Activated B cell treated with CpG ODN at 0.5 μM for 24 hours (primary cell): ENCODE results near the gene VLDLR. TPM values are rescaled to one million over a fixed set of nuclear protein-coding genes. Genes with fewer than 3 reads are reported as not detected.
A peak's percentile ranks its signal among the peaks of the same experiment; 100 is the strongest.

Experiments
- ATAC-seq: fragments of 200-7000 bp; cut with Tn5 transposase; one replicate; pipeline ENCODE4 v1.10.0; 2021; ENCODE audit warnings: low read depth, mild to moderate bottlenecking, moderate library complexity
- CTCF ChIA-PET: fragments of 350-600 bp; sonication (Branson Sonifier 250); formaldehyde crosslinking; loops from one replicate; lab custom pipeline; 2021; ENCODE audit warnings: antibody characterized with exemption; lab: Charles Lee
- POLR2A ChIA-PET: fragments of 350-600 bp; sonication (Branson Sonifier 250); formaldehyde crosslinking; loops from one replicate; lab custom pipeline; 2021; ENCODE audit warnings: antibody characterized with exemption; lab: Charles Lee
- DNase-seq: peaks from one replicate; pipeline ENCODE4 v3.0.0; 2022
- H3K27ac Mint-ChIP-seq: one replicate; pipeline ENCODE4 v1.8.0; 2020; ENCODE audit warnings: mixed read lengths
- H3K27me3 Mint-ChIP-seq: one replicate; pipeline ENCODE4 v1.8.0; 2021; ENCODE audit warnings: mixed read lengths
- H3K36me3 Mint-ChIP-seq: one replicate; pipeline ENCODE4 v1.8.0; 2021; ENCODE audit warnings: low read depth, mixed read lengths
- H3K4me1 Mint-ChIP-seq: one replicate; pipeline ENCODE4 v1.8.0; 2021; ENCODE audit warnings: mixed read lengths
- H3K4me3 Mint-ChIP-seq: one replicate; pipeline ENCODE4 v1.8.0; 2020; ENCODE audit warnings: mild to moderate bottlenecking, mixed read lengths
- H3K9me3 Mint-ChIP-seq: one replicate; pipeline ENCODE4 v1.8.0; 2020; ENCODE audit warnings: mixed read lengths
- CTCF ChIP-seq: fragments of 200-600 bp; IDR thresholded peaks from one replicate; pipeline ENCODE4 v1.8.0; 2022; ENCODE audit warnings: antibody characterized with exemption, mild to moderate bottlenecking
- intact Hi-C: fragments of 100-400 bp; cut with micrococcal nuclease; formaldehyde crosslinking; loops from one replicate; pipeline ENCODE4 v1.15.1; 2024
- total RNA-seq: library from RNA; stranded (reverse); gene quantifications from 2 replicates; pipeline ENCODE4 v1.2.3, GENCODE V29; 2022

VLDLR gene
- total RNA-seq, 1 donor from 2014 or later: 1.3 TPM

DNA sequence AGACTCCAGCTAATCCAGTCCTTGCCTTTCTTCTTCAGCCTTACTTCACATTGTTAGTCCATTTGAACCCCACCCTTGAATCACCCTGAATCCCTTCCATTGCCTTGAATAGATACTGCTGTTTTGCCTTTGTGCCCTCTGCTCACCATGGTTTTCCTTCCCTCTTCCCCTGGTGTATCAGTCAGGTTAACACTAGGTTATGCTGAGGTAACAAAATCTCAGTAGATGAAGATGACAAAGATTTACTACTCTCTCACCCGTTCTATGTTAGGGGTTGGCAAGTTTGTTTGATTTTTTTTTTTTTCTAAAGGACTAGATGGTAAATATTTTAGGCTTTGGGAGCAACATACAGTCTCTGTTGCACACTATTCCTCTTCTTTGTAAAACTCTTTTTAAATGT is 3.3 kb upstream of the VLDLR start:
- peaks cover 12% of the 10 kb centered on the region for H3K4me1 Mint-ChIP-seq
- POLR2A ChIA-PET: no interaction called here

GRCh38 chr9:2620919-2621721 is 467 bp upstream of the VLDLR start:
- peak; percentile 52 for ATAC-seq
- peak overlapping the region; percentile 85 for H3K4me3 Mint-ChIP-seq
- TF ChIP-seq CTCF: no peak
- no peaks in the 10 kb centered on the region for H3K36me3 Mint-ChIP-seq
- CTCF ChIA-PET: no interaction called here
- peaks cover 16% of the 10 kb centered on the region for H3K4me1 Mint-ChIP-seq
- no peaks in the 10 kb centered on the region for H3K9me3 Mint-ChIP-seq
- peaks cover 52% of the 10 kb centered on the region for H3K27me3 Mint-ChIP-seq
- peak overlapping the region; percentile 6 for H3K27ac Mint-ChIP-seq
- peak; percentile 17 for DNase-seq
- POLR2A ChIA-PET: no interaction called here
- intact Hi-C loops: loop anchor here (5.0 to 10.0 kb wide), 2 partner anchors 36 to 104 kb away; no protein-coding TSS in a partner anchor

More for the DNA sequence above, 3.3 kb upstream of the VLDLR start:
- H3K36me3 Mint-ChIP-seq: no peaks in the 10 kb centered on the region
- ATAC-seq (no peak), DNase-seq (no peak)
- H3K27me3 Mint-ChIP-seq: peaks cover 27% of the 10 kb centered on the region
- intact Hi-C loops: no loop called here
- H3K27ac Mint-ChIP-seq: no peak overlapping the region
- H3K4me3 Mint-ChIP-seq: no peak overlapping the region
- CTCF ChIA-PET: no interaction called here
- TF ChIP-seq CTCF: no peak
- no peaks in the 10 kb centered on the region for H3K9me3 Mint-ChIP-seq

DNA sequence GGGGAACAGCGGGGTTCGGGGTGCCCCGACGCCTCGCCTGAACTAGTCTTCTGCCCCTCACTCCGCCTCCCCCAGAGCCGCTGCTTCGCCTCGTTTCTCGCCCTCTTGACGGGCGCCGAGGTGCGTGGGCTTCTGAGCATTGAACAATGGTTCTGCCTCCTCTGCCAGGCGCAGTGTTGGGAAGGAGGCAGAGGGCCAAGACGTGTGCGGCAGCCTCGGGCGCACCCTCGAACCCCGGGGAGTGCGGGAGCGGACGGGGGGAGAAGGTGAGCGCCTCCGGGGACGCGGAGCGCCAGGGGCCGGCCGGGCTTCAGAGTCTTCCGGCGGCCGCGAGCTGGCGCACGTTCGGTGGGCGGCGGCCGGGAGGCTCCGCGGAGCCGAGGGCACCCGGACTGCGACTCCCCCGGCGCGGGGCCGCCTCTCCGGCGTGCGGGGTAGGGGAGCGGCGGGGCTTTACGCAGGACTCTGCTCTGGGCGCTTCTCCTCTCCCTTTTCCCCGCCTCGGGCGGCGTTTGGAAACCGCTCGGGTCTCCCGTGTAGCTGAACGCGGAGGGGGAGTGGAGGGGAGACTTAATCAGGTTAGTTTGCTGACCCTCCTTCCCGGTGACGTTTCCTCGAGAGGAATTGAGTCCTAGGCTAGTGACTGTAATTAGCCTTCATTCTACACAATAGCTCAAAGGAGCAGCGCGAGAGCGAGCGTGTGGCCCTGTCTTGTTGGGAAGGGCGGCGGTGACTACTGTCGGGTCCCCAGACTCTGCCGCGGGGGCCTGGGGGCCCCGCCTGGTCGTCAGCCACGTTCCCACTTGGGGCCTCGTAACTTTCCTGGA is 1.1 kb downstream of the VLDLR start:
- Mint-ChIP-seq H3K27me3 (peaks cover 56% of the 10 kb centered on the region), H3K27ac (no peak overlapping the region), H3K4me3 (peak overlapping the region; percentile 83), H3K4me1 (peaks cover 16% of the 10 kb centered on the region), H3K9me3 (no peaks in the 10 kb centered on the region), H3K36me3 (no peaks in the 10 kb centered on the region)
- ChIA-PET POLR2A (no interaction called here), CTCF (no interaction called here)
- DNase-seq (peak; percentile 22), ATAC-seq (peak; percentile 20)
- no peak for TF ChIP-seq CTCF
- intact Hi-C loops: loop anchor here (5.0 to 10.0 kb wide), 2 partner anchors 35 to 102 kb away; no protein-coding TSS in a partner anchor

DNA sequence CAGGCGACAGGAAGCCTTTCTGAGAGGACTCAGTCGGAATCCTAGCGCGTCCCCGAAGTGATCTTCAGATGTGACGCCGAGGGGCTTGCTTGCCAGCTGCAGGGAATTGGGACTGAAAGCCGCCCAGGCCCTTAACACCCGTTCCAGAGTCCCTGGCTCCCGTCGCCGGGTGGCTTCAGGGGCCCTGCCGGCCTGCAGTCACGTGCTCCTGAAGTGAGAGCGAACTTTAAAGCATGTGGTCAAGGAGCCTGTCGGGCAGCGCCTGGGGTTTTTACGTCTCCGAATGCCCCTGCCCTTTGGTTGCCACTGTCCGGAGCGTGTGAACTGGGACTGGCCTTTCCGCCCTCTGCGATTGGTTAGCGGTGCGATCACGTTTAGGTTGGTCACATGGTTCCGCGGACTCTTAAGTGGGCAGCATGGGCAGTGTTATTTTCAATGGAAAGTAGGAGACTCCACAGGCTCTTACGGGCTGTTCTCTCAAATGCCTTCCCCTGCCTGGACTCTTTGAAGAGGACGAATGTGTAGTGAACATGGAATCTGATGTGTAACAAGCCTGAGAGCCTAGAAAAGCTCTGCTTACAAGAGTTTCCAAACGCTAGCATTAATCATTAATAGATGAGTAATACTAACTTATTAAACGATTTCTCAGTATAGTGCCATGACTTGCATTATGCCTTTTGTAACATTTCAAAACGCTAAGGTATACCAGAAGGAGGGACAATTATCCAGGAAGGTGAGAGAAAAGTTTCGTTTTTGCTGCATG is 1.9 kb downstream of the VLDLR start:
- intact Hi-C loops: loop anchor here (5.0 to 10.0 kb wide), 2 partner anchors 34 to 101 kb away; no protein-coding TSS in a partner anchor
- H3K4me1 Mint-ChIP-seq: peaks cover 16% of the 10 kb centered on the region
- no peaks in the 10 kb centered on the region for H3K9me3 Mint-ChIP-seq
- H3K36me3 Mint-ChIP-seq: no peaks in the 10 kb centered on the region
- TF ChIP-seq CTCF: no peak
- peaks cover 56% of the 10 kb centered on the region for H3K27me3 Mint-ChIP-seq
- DNase-seq: no peak
- ChIA-PET POLR2A (no interaction called here), CTCF (no interaction called here)
- no peak for ATAC-seq
- no peak overlapping the region for H3K27ac Mint-ChIP-seq
- peak overlapping the region; percentile 60 for H3K4me3 Mint-ChIP-seq
